Adrenal gland (tissue), 12 donors: ENCODE results near the gene MDFIC2. TPM values are rescaled to one million over a fixed set of nuclear protein-coding genes. Genes with fewer than 3 reads are reported as not detected.
"Not testable (repeated sequence)": the region's sequence is repeated elsewhere in the genome, so short reads cannot be mapped to it uniquely, and the experiment has no call there.

ENCODE experiments used
- DNase-seq, 7 donors: peaks; one replicate each; pipeline ENCODE4 v3.0.0-alpha.2; 2019 to 2020
- H3K27ac ChIP-seq, 5 donors: fragments of 200-600 bp; sonication (generic) in 4 of 5; 1 replicate in 3 of 5; 2 replicates in 2 of 5; pipeline versions ENCODE4 v1.5.1 to v1.8.0; 2016 to 2020; ENCODE audit warnings: mild to moderate bottlenecking in 1 of 5
- H3K27me3 ChIP-seq: fragments of 200-600 bp; 2 replicates; pipeline ENCODE4 v1.8.0; 2021
- H3K36me3 ChIP-seq, 2 donors: fragments of 200-600 bp; replicated peaks in 1 of 2; 1 replicate in 1 of 2; 2 replicates in 1 of 2; pipeline versions ENCODE4 v1.5.1 to v1.8.0; 2018 to 2022
- H3K4me1 ChIP-seq, 2 donors: fragments of 200-600 bp; replicated peaks in 1 of 2; 1 replicate in 1 of 2; 2 replicates in 1 of 2; pipeline versions ENCODE4 v1.5.1 to v1.8.0; 2018 to 2021
- H3K4me3 ChIP-seq, 4 donors: fragments of 200-600 bp; sonication (generic) in 3 of 4; one replicate each; pipeline ENCODE4 v1.5.1; 2016 to 2018
- H3K9me3 ChIP-seq, 3 donors: fragments of 200-600 bp; sonication (generic) in 1 of 3; replicated peaks in 1 of 3; 1 replicate in 2 of 3; 2 replicates in 1 of 3; pipeline versions ENCODE4 v1.5.1 to v1.8.0; 2016 to 2021
- POLR2A ChIP-seq, 2 donors: fragments of 450-650 bp; IDR thresholded peaks; one replicate each; pipeline ENCODE4 v1.6.1; 2017; ENCODE audit warnings: antibody characterized with exemption in 2 of 2, mild to moderate bottlenecking in 2 of 2, moderate library complexity in 1 of 2
- WGBS, 4 donors: extraction: QIAGEN DNeasy Blood & Tissue Kit in 2 of 4; methylation state at CpG; one replicate each; pipeline versions ENCODE4 v1.1.5 to v1.1.7; 2013 to 2017; 5-methylcytosine and 5-hydroxymethylcytosine counted together
- intact Hi-C, 2 donors: fragments of 100-400 bp; cut with DNase I; formaldehyde crosslinking; loops; one replicate each; pipeline versions ENCODE4 v1.14.1 to v1.15.0; 2022 to 2023
- polyA plus RNA-seq, 3 donors: library from polyadenylated mRNA; stranded (reverse); fragments of 200-250 nt in 2 of 3; fragments of 350-450 nt in 1 of 3; fragmentation: Illumina TruSeq in 1 of 3; extraction: RNeasy Lipid Tissue Mini Kit (QIAGEN cat#74804) in 1 of 3; gene quantifications; one replicate each; pipeline ENCODE4 v1.2.3, GENCODE V29; 2013 to 2014
- total RNA-seq, 9 donors: library from RNA; depleted of rRNA in 4 of 9; stranded (reverse); fragments of >200 nt in 4 of 9; fragments of 120-200 nt in 1 of 9; fragmentation: NEBNext Ultra II Directional in 1 of 9; extraction: Animal tissue kit (Norgen Biotek cat#: 25700) in 1 of 9; gene quantifications; one replicate each; pipeline versions ENCODE4 v1.1.0 to v1.2.4, GENCODE V29; 2013 to 2023
- TF ChIP-seq, protein P1 (sequence below), 6 experiments: fragments of 450-650 bp in 4 of 6; fragments of 200-600 bp in 2 of 6; sonication (generic) in 1 of 6; IDR thresholded peaks; 1 replicate in 5 of 6; 2 replicates in 1 of 6; pipeline versions ENCODE4 v1.5.1 to v1.8.0; 2016 to 2021; ENCODE audit warnings: antibody characterized with exemption in 6 of 6, mild to moderate bottlenecking in 2 of 6, moderate library complexity in 1 of 6
- donor health status: healthy with polysubstance abuse.
- donor health status: Bipolar disorder and iron deficiency.
- donor health status: DM: yes; HTN: yes; CAD: no.
- donor health status: DM: no; HTN: no; CAD: no.
- donor health status: DM: no; HTN: no; CAD: no.
- donor health status: DM: yes; HTN: yes; CAD: no.

Gene MDFIC2
- total and polyA plus RNA-seq, 12 donors = not detected

DNA sequence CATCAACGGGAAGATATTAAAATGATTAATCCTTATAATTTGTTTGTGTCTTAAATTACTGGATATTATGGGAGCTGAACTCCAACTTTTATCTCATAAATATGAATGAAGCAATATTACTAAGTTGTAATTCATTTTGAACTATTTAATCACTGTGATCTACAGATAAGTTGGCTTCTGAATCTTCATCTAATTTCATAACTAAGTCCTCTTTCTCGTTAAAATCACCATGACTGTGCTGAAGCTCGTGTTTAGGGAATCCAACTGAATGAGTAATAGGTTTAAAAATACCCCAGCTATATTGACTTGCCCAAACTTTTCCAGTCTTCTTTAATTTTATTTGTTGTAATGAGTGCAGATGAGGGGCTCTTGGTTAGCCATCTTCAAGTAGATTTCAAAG, 14.1 kb downstream of the MDFIC2 start:
- 39 to 43% (median 42%) methylated on average over 3 of the region's 3 CpGs for WGBS, 4 donors
- TF ChIP-seq, protein P1, sequence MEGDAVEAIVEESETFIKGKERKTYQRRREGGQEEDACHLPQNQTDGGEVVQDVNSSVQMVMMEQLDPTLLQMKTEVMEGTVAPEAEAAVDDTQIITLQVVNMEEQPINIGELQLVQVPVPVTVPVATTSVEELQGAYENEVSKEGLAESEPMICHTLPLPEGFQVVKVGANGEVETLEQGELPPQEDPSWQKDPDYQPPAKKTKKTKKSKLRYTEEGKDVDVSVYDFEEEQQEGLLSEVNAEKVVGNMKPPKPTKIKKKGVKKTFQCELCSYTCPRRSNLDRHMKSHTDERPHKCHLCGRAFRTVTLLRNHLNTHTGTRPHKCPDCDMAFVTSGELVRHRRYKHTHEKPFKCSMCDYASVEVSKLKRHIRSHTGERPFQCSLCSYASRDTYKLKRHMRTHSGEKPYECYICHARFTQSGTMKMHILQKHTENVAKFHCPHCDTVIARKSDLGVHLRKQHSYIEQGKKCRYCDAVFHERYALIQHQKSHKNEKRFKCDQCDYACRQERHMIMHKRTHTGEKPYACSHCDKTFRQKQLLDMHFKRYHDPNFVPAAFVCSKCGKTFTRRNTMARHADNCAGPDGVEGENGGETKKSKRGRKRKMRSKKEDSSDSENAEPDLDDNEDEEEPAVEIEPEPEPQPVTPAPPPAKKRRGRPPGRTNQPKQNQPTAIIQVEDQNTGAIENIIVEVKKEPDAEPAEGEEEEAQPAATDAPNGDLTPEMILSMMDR (IDR thresholded peaks at IDR 0.05) = no peak
- TF ChIP-seq POLR2A (IDR thresholded peaks at IDR 0.05) = no peak
- no peak overlapping the region for H3K27ac ChIP-seq

DNA sequence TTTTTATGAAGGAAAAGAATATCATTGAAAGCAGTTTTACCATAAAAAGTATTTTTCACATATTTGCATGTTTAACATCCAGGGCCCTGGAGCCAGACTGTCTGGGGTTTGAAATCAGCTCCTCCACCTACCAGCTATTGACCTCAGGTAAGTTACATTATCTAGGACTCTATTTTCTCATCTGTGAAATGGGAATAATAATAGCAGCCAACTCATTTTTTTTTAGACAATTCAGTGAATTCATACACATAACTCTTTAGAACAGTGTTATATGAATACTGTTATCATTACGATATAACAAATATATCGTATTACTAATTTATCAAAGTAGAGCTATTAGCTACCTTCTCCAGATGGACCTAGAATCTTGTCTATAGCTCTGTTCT, 21.3 kb downstream of the MDFIC2 start:
- no peak for DNase-seq
- Histone ChIP-seq H3K4me3 (no peak overlapping the region), H3K4me1 (no peaks in the 10 kb centered on the region), H3K27ac (no peak overlapping the region), H3K27me3 (no peaks in the 10 kb centered on the region), H3K9me3 (no peaks in the 10 kb centered on the region), H3K36me3 (no peaks in the 10 kb centered on the region)
- 94 to 97% (median 95%) methylated on average over 2 of the region's 2 CpGs for WGBS, 4 donors
- intact Hi-C loops = no loop called here
- no peak for TF ChIP-seq POLR2A (IDR thresholded peaks at IDR 0.05)
- TF ChIP-seq, protein P1 (IDR thresholded peaks at IDR 0.05) = no peak

More for the DNA sequence above, 14.1 kb downstream of the MDFIC2 start:
- intact Hi-C loops = no loop called here
- Histone ChIP-seq H3K27me3 (no peaks in the 10 kb centered on the region), H3K4me1 (no peaks in the 10 kb centered on the region), H3K4me3 (no peak overlapping the region), H3K36me3 (no peaks in the 10 kb centered on the region), H3K9me3 (no peaks in the 10 kb centered on the region)
- no peak for DNase-seq

DNA sequence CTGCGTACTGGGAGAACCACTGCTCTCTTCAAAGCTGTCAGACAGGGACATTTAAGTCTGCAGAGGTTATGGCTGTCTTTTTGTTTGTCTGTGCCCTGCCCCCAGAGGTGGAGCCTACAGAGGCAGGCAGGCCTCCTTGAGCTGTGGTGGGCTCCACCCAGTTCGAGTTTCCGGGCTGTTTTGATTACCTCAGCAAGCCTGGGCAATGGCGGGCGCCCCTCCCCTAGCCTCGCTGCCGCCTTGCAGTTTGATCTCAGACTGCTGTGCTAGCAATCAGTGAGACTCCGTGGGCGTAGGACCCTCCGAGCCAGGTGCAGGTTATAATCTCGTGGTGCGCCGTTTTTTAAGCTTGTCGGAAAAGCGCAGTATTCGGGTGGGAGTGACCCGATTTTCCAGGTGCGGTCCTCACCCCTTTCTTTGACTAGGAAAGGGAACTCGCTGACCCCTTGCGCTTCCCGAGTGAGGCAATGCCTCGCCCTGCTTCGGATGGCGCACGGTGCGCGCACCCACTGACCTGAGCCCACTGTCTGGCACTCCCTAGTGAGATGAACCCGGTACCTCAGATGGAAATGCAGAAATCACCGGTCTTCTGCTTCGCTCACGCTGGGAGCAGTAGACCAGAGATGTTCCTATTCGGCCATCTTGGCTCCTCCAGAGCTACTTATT, 21.9 kb downstream of the MDFIC2 start:
- H3K4me1 ChIP-seq, H3K36me3 ChIP-seq, intact Hi-C loops, H3K27ac ChIP-seq, H3K4me3 ChIP-seq, H3K27me3 ChIP-seq, H3K9me3 ChIP-seq, DNase-seq: not testable (repeated sequence)
- WGBS, 4 donors = 85 to 92% (median 90%) methylated on average over 25 to 32 of the region's 32 CpGs

DNA sequence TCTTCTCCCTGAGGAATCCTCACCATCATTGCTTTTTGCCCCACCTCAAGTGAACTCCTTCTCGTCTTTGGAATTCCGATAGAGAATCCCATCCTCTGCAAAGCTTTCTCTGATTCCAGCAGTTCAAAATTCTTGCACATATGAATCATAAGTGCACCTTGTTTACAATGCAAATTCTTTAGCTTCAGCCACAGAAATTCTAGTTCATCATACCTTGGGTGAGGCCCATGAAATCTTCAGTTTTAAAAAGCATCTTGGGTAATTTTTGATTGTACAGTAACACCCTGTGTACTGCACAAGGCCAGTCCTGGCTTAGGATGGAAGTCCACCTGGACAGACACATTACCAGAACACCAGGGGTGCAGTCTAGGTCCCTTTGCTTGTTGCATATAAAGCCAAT, 30.8 kb downstream of the MDFIC2 start:
- Histone ChIP-seq H3K4me1 (no peaks in the 10 kb centered on the region), H3K36me3 (no peaks in the 10 kb centered on the region), H3K4me3 (no peak overlapping the region), H3K9me3 (no peaks in the 10 kb centered on the region), H3K27me3 (no peaks in the 10 kb centered on the region), H3K27ac (no peak overlapping the region)
- intact Hi-C loops = no loop called here
- DNase-seq = no peak
- WGBS, 4 donors = 63 to 75% (median 69%) methylated on average over 2 of the region's 2 CpGs
- TF ChIP-seq, protein P1 (IDR thresholded peaks at IDR 0.05) = no peak
- TF ChIP-seq POLR2A (IDR thresholded peaks at IDR 0.05) = no peak

DNA sequence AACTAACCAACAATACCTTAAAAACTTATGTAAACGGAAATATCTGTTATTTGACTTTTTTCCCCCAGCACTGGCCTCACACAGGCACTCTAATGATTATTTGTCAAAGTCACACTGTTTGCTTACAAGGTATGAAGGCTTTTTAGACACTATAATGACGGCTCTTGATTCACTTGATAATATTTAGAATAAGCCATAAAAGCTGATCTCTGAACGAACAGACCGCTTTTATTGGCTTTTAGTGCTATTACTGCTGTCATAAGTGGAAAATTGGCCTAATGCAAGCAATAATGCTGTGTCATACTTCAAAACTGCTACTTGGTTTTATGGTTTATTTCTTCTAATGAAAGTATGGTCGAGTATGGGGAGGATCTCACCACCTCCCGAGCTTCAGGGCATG, 35.1 kb downstream of the MDFIC2 start:
- no peaks in the 10 kb centered on the region for H3K27me3 ChIP-seq
- TF ChIP-seq, protein P1 (IDR thresholded peaks at IDR 0.05) = no peak
- no peak for TF ChIP-seq POLR2A (IDR thresholded peaks at IDR 0.05)
- no peak for DNase-seq
- H3K36me3 ChIP-seq = no peaks in the 10 kb centered on the region
- intact Hi-C loops = no loop called here
- H3K4me3 ChIP-seq = no peak overlapping the region
- H3K9me3 ChIP-seq = no peaks in the 10 kb centered on the region
- 60 to 72% (median 64%) methylated on average over 6 of the region's 6 CpGs for WGBS, 4 donors
- H3K27ac ChIP-seq = no peak overlapping the region
- no peaks in the 10 kb centered on the region for H3K4me1 ChIP-seq
